IMR-90 (cell line): Measurements from ENCODE around the gene GXYLT2. TPM values are rescaled to one million over a fixed set of nuclear protein-coding genes. Genes with fewer than 3 reads are reported as not detected.

ENCODE experiments used
- ATAC-seq: fragments of 200-7000 bp; cut with Tn5 transposase; 2 replicates; pipeline ENCODE4 v1.9.1; 2020; ENCODE audit warnings: low read depth, mild to moderate bottlenecking, moderate library complexity
- BruUV-seq: library from RNA; stranded (reverse); fragments of 400-500 nt; replicated peaks from 2 replicates; lab custom pipeline; 2021; lab: Mats Ljungman, UMichigan
- CTCF ChIA-PET: fragments of 300-600 bp; formaldehyde crosslinking; extraction: SDS; loops from one replicate; lab custom pipeline; 2021; ENCODE audit warnings: antibody characterized with exemption; lab: Yijun Ruan, JAX
- POLR2A ChIA-PET: fragments of 300-600 bp; sonication (Branson Sonifier 250); formaldehyde crosslinking; loops from one replicate; lab custom pipeline; 2022; ENCODE audit warnings: antibody characterized with exemption; ENCODE audit not compliant: unreplicated experiment; lab: Charles Lee
- DNase-seq: peaks from one replicate; pipeline ENCODE4 v3.0.0; 2013
- H2AFZ ChIP-seq: replicated peaks from 2 replicates; pipeline ENCODE3; 2013; ENCODE audit warnings: low read length, mild to moderate bottlenecking; ENCODE audit not compliant: poor library complexity
- H2AK5ac ChIP-seq: 2 replicates; pipeline ENCODE4 v1.6.1; 2013; ENCODE audit warnings: low read depth, low read length, inconsistent platforms
- H2AK9ac ChIP-seq: replicated peaks from 2 replicates; pipeline ENCODE3; 2013; ENCODE audit warnings: mild to moderate bottlenecking, low read depth, low read length, moderate library complexity; ENCODE audit not compliant: poor library complexity
- H2BK120ac ChIP-seq: 2 replicates; pipeline ENCODE4 v1.6.1; 2013; ENCODE audit warnings: low read depth, low read length, inconsistent platforms
- H2BK15ac ChIP-seq: 3 replicates; pipeline ENCODE4 v1.6.1; 2013; ENCODE audit warnings: low read depth, low read length, inconsistent platforms
- H2BK20ac ChIP-seq: 2 replicates; pipeline ENCODE4 v1.6.1; 2013; ENCODE audit warnings: low read depth, mild to moderate bottlenecking, inconsistent platforms, low read length, moderate library complexity
- H2BK5ac ChIP-seq: 2 replicates; pipeline ENCODE4 v1.6.1; 2013; ENCODE audit warnings: mild to moderate bottlenecking, low read depth, low read length, inconsistent platforms; ENCODE audit not compliant: poor library complexity, severe bottlenecking
- H3K14ac ChIP-seq: replicated peaks from 2 replicates; pipeline ENCODE4 v1.6.1; 2013; ENCODE audit warnings: low read depth, low read length, inconsistent platforms
- H3K18ac ChIP-seq: 2 replicates; pipeline ENCODE4 v1.6.1; 2013; ENCODE audit warnings: low read depth, low read length, control low read depth
- H3K23ac ChIP-seq: 2 replicates; pipeline ENCODE4 v1.6.1; 2013; ENCODE audit warnings: low read depth, low read length, inconsistent platforms
- H3K27ac ChIP-seq: 2 replicates; pipeline ENCODE4 v1.5.1; 2013; ENCODE audit warnings: mild to moderate bottlenecking, control low read depth, low read length; ENCODE audit not compliant: insufficient read depth
- H3K27me3 ChIP-seq: 2 replicates; pipeline ENCODE4 v1.6.1; 2013; ENCODE audit warnings: low read length; ENCODE audit not compliant: control insufficient read depth, insufficient read depth
- H3K36me3 ChIP-seq: 2 replicates; pipeline ENCODE4 v1.6.1; 2013; ENCODE audit warnings: low read length, mixed read lengths; ENCODE audit not compliant: control insufficient read depth, insufficient read depth
- H3K4ac ChIP-seq: 2 replicates; pipeline ENCODE4 v1.6.1; 2013; ENCODE audit warnings: low read depth, low read length, inconsistent platforms
- H3K4me1 ChIP-seq: 2 replicates; pipeline ENCODE4 v1.6.1; 2013; ENCODE audit warnings: low read length, mixed read lengths; ENCODE audit not compliant: control insufficient read depth, insufficient read depth
- H3K4me2 ChIP-seq: 2 replicates; pipeline ENCODE4 v1.6.1; 2013; ENCODE audit warnings: low read depth, mild to moderate bottlenecking, control low read depth, low read length, moderate library complexity
- H3K4me3 ChIP-seq: 2 replicates; pipeline ENCODE4 v1.5.1; 2013; ENCODE audit warnings: low read depth, mild to moderate bottlenecking, control low read depth, low read length, moderate library complexity; ENCODE audit not compliant: insufficient read depth
- H3K56ac ChIP-seq: 2 replicates; pipeline ENCODE4 v1.6.1; 2013; ENCODE audit warnings: low read length, inconsistent platforms; ENCODE audit not compliant: insufficient read depth; ENCODE audit errors: extremely low read depth
- H3K79me1 ChIP-seq, 2 experiments: 2 replicates each; pipeline ENCODE4 v1.6.1; 2013; ENCODE audit warnings: low read length in 2 of 2, inconsistent platforms in 1 of 2, low read depth in 1 of 2
- H3K9ac ChIP-seq: 2 replicates; pipeline ENCODE4 v1.6.1; 2013; ENCODE audit warnings: low read depth, low read length, control low read depth
- H3K9me1 ChIP-seq: 2 replicates; pipeline ENCODE4 v1.6.1; 2013; ENCODE audit warnings: low read length, inconsistent platforms; ENCODE audit not compliant: insufficient read depth
- H3K9me3 ChIP-seq: 2 replicates; pipeline ENCODE4 v1.6.1; 2013; ENCODE audit warnings: low read length; ENCODE audit not compliant: control insufficient read depth, insufficient read depth
- H4K20me1 ChIP-seq: 2 replicates; pipeline ENCODE4 v1.6.1; 2013; ENCODE audit warnings: low read length, inconsistent platforms; ENCODE audit not compliant: insufficient read depth
- H4K5ac ChIP-seq: 2 replicates; pipeline ENCODE4 v1.6.1; 2013; ENCODE audit warnings: mild to moderate bottlenecking, low read depth, low read length, control low read depth
- H4K8ac ChIP-seq, 2 experiments: 2 replicates each; pipeline ENCODE4 v1.6.1; 2013; ENCODE audit warnings: low read depth in 2 of 2, low read length in 2 of 2, control low read depth in 1 of 2, inconsistent platforms in 1 of 2
- H4K91ac ChIP-seq: 2 replicates; pipeline ENCODE4 v1.6.1; 2013; ENCODE audit warnings: low read depth, low read length, inconsistent platforms; ENCODE audit not compliant: insufficient read depth
- MAFK ChIP-seq: IDR thresholded peaks from 2 replicates; pipeline ENCODE4 v1.6.1; 2012; ENCODE audit warnings: low read depth, low read length, improper control_type of control experiment
- RAD21 ChIP-seq: IDR thresholded peaks from 2 replicates; pipeline ENCODE4 v1.6.1; 2012; ENCODE audit warnings: low read length, improper control_type of control experiment
- RCOR1 ChIP-seq: IDR thresholded peaks from 2 replicates; pipeline ENCODE4 v1.6.1; 2012; ENCODE audit warnings: mild to moderate bottlenecking, low read length, improper control_type of control experiment; ENCODE audit not compliant: insufficient replicate concordance
- WGBS, 2 experiments: methylation state at CpG; one replicate each; pipeline versions ENCODE4 v1.1.5 to v1.1.7; 2013; ENCODE audit warnings: missing lambda C conversion rate in 2 of 2; ENCODE audit not compliant: insufficient read length in 1 of 2; ENCODE audit errors: extremely low coverage in 2 of 2; 5-methylcytosine and 5-hydroxymethylcytosine counted together
- dilution Hi-C: fragments of 300-500 bp; cut with HindIII; formaldehyde crosslinking; loops from one replicate; pipeline ENCODE4 v1.14.3; 2018; ENCODE audit warnings: low sequenced_read_pairs; ENCODE audit not compliant: unreplicated experiment
- in situ Hi-C: fragments of 300-500 bp; cut with MboI; formaldehyde crosslinking; loops from 3 replicates; pipeline ENCODE4 v1.14.3; 2019; ENCODE audit warnings: low sequenced_read_pairs, inconsistent platforms, mixed read lengths
- intact Hi-C: fragments of 100-400 bp; cut with micrococcal nuclease; formaldehyde crosslinking; loops from 2 replicates; pipeline ENCODE4 v1.10.0; 2022
- polyA plus RNA-seq, 3 experiments: library from polyadenylated mRNA; depleted of rRNA; stranded (reverse); fragments of >200 nt; gene quantifications; 2 replicates each; pipeline ENCODE4 v1.2.3, GENCODE V29; 2012; ENCODE audit warnings: low replicate concordance in 1 of 3
- total RNA-seq: library from RNA; depleted of rRNA; stranded (reverse); fragments of >200 nt; gene quantifications from 2 replicates; pipeline ENCODE4 v1.2.3, GENCODE V29; 2012

Gene GXYLT2
- total and polyA plus RNA-seq, 2 of the 4 experiments (the other 2 are of a cell fraction): 5.7 to 11.1 TPM

DNA sequence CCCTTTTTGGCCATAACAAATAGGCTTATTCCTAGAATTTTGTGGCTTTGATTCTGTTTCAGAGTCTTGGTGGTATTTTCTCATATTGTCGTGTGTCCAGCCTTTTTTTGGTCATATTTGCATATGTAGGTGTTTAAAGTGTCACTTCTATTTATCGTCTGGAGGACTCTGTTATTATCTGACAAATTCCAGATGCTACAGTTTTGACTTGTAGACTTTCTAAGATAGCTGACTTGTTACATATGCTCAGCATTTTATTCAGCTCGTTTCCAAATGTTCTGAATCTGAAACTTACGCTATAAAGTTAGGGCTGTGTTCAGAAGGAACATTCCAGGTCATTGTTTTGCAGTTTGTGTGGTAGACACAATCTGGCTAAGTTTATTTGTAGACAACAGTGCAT lies 110.6 kb downstream of the GXYLT2 start:
- H3K27me3 ChIP-seq: no peaks in the 10 kb centered on the region
- in situ Hi-C loops (no loop called here), dilution Hi-C loops (no loop called here), intact Hi-C loops (loop anchor here (2.0 to 5.0 kb wide), 5 partner anchors 39 to 150 kb away; partner anchors contain the start of genes GXYLT2 and SHQ1)
- peaks cover 8% of the 10 kb centered on the region for H3K4me1 ChIP-seq
- H4K91ac ChIP-seq: no peak overlapping the region
- no peak overlapping the region for H4K8ac ChIP-seq
- peak overlapping the region; percentile 93 for H3K4me2 ChIP-seq
- H2BK15ac ChIP-seq: no peak overlapping the region
- H2AFZ ChIP-seq: no peak overlapping the region
- H3K79me1 ChIP-seq: peaks cover 3 to 17% of the 10 kb centered on the region in 2 experiments; a peak in 2 of 4 replicates
- no peak overlapping the region for H3K14ac ChIP-seq
- H4K20me1 ChIP-seq: peaks cover 60% of the 10 kb centered on the region
- peak overlapping the region; percentile 48; the same call in 1 of the 2 replicates for H3K9ac ChIP-seq
- no TSS peak for BruUV-seq
- no peak overlapping the region for H2BK20ac ChIP-seq
- peaks cover 16% of the 10 kb centered on the region for H3K36me3 ChIP-seq
- H3K18ac ChIP-seq: no peak overlapping the region
- ATAC-seq (no peak), DNase-seq (no peak)
- H3K56ac ChIP-seq: no peak overlapping the region; the same call in 1 of the 2 replicates
- H3K4me3 ChIP-seq: peak overlapping the region; percentile 79
- H3K23ac ChIP-seq: peak overlapping the region; percentile 90
- H3K9me1 ChIP-seq: peaks cover 9% of the 10 kb centered on the region
- no peak overlapping the region for H3K4ac ChIP-seq
- no peak overlapping the region for H3K27ac ChIP-seq
- no CpG with 5 or more reads among the region's 4 CpGs for WGBS, 2 experiments
- CTCF ChIA-PET: no interaction called here
- H2BK5ac ChIP-seq: peak overlapping the region; percentile 43
- no peaks in the 10 kb centered on the region for H3K9me3 ChIP-seq
- H4K5ac ChIP-seq: no peak overlapping the region
- H2AK5ac ChIP-seq: no peak overlapping the region
- no peak overlapping the region for H2BK120ac ChIP-seq
- TF ChIP-seq RAD21 (no peak), MAFK (no peak), RCOR1 (no peak)
- POLR2A ChIA-PET: no interaction called here
- no peak overlapping the region for H2AK9ac ChIP-seq
